ENCODE measurements around the gene HDAC10. TPM values are rescaled to one million over a fixed set of nuclear protein-coding genes. Genes with fewer than 3 reads are reported as not detected.
A peak's percentile ranks its signal among the peaks of the same experiment; 100 is the strongest.

The HDAC10 gene
- total RNA-seq, 1 experiment from 2014 or later = 45.0 TPM

- no peak overlapping the region for H2AK5ac ChIP-seq (ENCODE audit: insufficient read length, low read length)
- peak overlapping the region; percentile 5 for H4K91ac ChIP-seq (ENCODE audit: insufficient read length, low read depth, low read length)
- H3K27ac ChIP-seq (ENCODE audit: insufficient read length, low read depth, low read length) = no peak overlapping the region
- no peak overlapping the region for H4K8ac ChIP-seq (replicated peaks; ENCODE audit: insufficient read length, low read depth, low read length)
- no peak overlapping the region; the same call in 1 of the 2 replicates for H3K14ac ChIP-seq (ENCODE audit: insufficient read depth, low read length)
- Mint-ChIP-seq H3K4me3 (no peak overlapping the region; a peak in 1 of 5 replicates), H3K27ac (peak overlapping the region; percentile 55 to 89 (median 84); a peak in 3 of 7 replicates), H3K36me3 (ENCODE audit: insufficient read depth in 1 of 3, low read depth in 3 of 3) (peaks cover 2 to 5% (median 4%) of the 10 kb centered on the region in 3 experiments; a peak in 4 of 7 replicates), H3K4me1 (peaks cover 18 to 30% of the 10 kb centered on the region in 2 experiments), H3K9me3 (no peaks in the 10 kb centered on the region; a peak in 1 of 5 replicates), H3K27me3 (ENCODE audit: low read depth) (no peaks in the 10 kb centered on the region)
- no peak overlapping the region; the same call in 1 of the 2 replicates for H2BK15ac ChIP-seq (ENCODE audit: low read depth, low read length)
- peak overlapping the region; percentile 38 for H3K18ac ChIP-seq (ENCODE audit: insufficient read length, low read depth, low read length)
- H2BK120ac ChIP-seq (ENCODE audit: low read depth, low read length, poor library complexity, severe bottlenecking) = no peak overlapping the region
- H2AFZ ChIP-seq (ENCODE audit: low read length) = no peak overlapping the region
- H3T11ph ChIP-seq (ENCODE audit: low read length) = no peak overlapping the region
- H3K27me3 ChIP-seq (ENCODE audit: insufficient read depth, low read length) = no peaks in the 10 kb centered on the region
- no peak overlapping the region for H3K9ac ChIP-seq (ENCODE audit: extremely low read depth, insufficient read length, low read length)
- H4K20me1 ChIP-seq (ENCODE audit: control insufficient read depth, insufficient read depth, insufficient read length) = no peaks in the 10 kb centered on the region
- TF ChIP-seq CTCF (conservative IDR thresholded peaks at IDR 0.05) = no peak
- no peak overlapping the region; the same call in 1 of the 2 replicates for H3K4ac ChIP-seq (ENCODE audit: low read depth, low read length)
- H2BK5ac ChIP-seq (ENCODE audit: insufficient read length, low read length) = no peak overlapping the region
- no peak for DNase-seq
- no peak overlapping the region for H2BK20ac ChIP-seq (ENCODE audit: low read depth, low read length, poor library complexity, severe bottlenecking)
- no peak overlapping the region for H3K4me2 ChIP-seq (ENCODE audit: insufficient read depth, insufficient read length, low read length)
- no peaks in the 10 kb centered on the region for H3K9me3 ChIP-seq (ENCODE audit: control insufficient read depth, low read depth, low read length)
- WGBS (ENCODE audit: extremely low coverage, insufficient read length, low lambda C conversion rate) = no CpG with 5 or more reads among the region's 5 CpGs
- no peak overlapping the region for H4K5ac ChIP-seq (ENCODE audit: insufficient read length, low read depth, low read length)
- H3K4me1 ChIP-seq (ENCODE audit: insufficient read depth, low read length) = no peaks in the 10 kb centered on the region
- H2BK12ac ChIP-seq (ENCODE audit: insufficient read length, low read depth, low read length) = peak overlapping the region; percentile 5
- peaks cover 3% of the 10 kb centered on the region; the same call in 1 of the 2 replicates for H3K79me2 ChIP-seq (ENCODE audit: insufficient read depth, low read length)
- H3K56ac ChIP-seq (ENCODE audit: insufficient read length, low read depth, low read length) = no peak overlapping the region
- H3K23me2 ChIP-seq (ENCODE audit: insufficient read length, low read depth, low read length, poor library complexity, severe bottlenecking) = no peaks in the 10 kb centered on the region
- no peak overlapping the region for H3K23ac ChIP-seq (ENCODE audit: insufficient read length, low read depth, low read length)
- H3K79me1 ChIP-seq (ENCODE audit: insufficient read depth, low read depth, low read length, poor library complexity, severe bottlenecking) = peaks cover 2% of the 10 kb centered on the region
These were observed 43.2 kb upstream of the HDAC10 start for GRCh38 chr22:50294319-50294656.

Measured in H9 (cell line).